ELF-1 (cell line): ENCODE measurements around the gene TUFM.
"Not testable (repeated sequence)": the region's sequence is repeated elsewhere in the genome, so short reads cannot be mapped to it uniquely, and the experiment has no call there.

Source experiments
- DNase-seq: peaks from one replicate; pipeline ENCODE4 v3.0.0-alpha.2; 2016; ENCODE audit warnings: low read depth, low spot score

TUFM gene

GRCh38 chr16:28875134-28876018 lies 29.2 kb upstream of the TUFM start:
- no peak for DNase-seq

- no peak for DNase-seq
Measured at GRCh38 chr16:28874406-28874805, 28.3 kb upstream of the TUFM start.

- peak; percentile 60 for DNase-seq
Measured at GRCh38 chr16:28873543-28874201, 27.5 kb upstream of the TUFM start.

- no peak for DNase-seq
Measured at GRCh38 chr16:28872952-28873351, 26.8 kb upstream of the TUFM start.

GRCh38 chr16:28869201-28869600 lies 23.1 kb upstream of the TUFM start:
- no peak for DNase-seq

- not testable (repeated sequence) for DNase-seq
Measured at GRCh38 chr16:28867646-28868045, 21.5 kb upstream of the TUFM start.

GRCh38 chr16:28867241-28867640 lies 21.1 kb upstream of the TUFM start:
- no peak for DNase-seq

GRCh38 chr16:28866454-28866804 lies 20.3 kb upstream of the TUFM start:
- no peak for DNase-seq

GRCh38 chr16:28865722-28866453 lies 19.7 kb upstream of the TUFM start:
- DNase-seq = no peak

- no peak for DNase-seq
Measured at GRCh38 chr16:28865001-28865688, 19.0 kb upstream of the TUFM start.

GRCh38 chr16:28863929-28864793 lies 18.0 kb upstream of the TUFM start:
- DNase-seq = no peak

- no peak for DNase-seq
Measured at GRCh38 chr16:28859326-28859725, 13.2 kb upstream of the TUFM start.

GRCh38 chr16:28858421-28858820 lies 12.3 kb upstream of the TUFM start:
- DNase-seq = no peak

GRCh38 chr16:28846933-28847273 lies 755 bp upstream of the TUFM start:
- DNase-seq = no peak

GRCh38 chr16:28845761-28846079 lies 428 bp downstream of the TUFM start:
- DNase-seq = no peak

GRCh38 chr16:28845293-28845692 lies 855 bp downstream of the TUFM start:
- peak; percentile 74 for DNase-seq

- DNase-seq = no peak
Measured at GRCh38 chr16:28844226-28844885, 1.8 kb downstream of the TUFM start.

- DNase-seq = no peak
Measured at GRCh38 chr16:28843766-28844165, 2.4 kb downstream of the TUFM start.

- DNase-seq = no peak
Measured at GRCh38 chr16:28842696-28843095, 3.5 kb downstream of the TUFM start.

GRCh38 chr16:28839899-28840298 lies 6.2 kb downstream of the TUFM start:
- DNase-seq = no peak
